ENCODE data around the gene HHIPL1. TPM values are rescaled to one million over a fixed set of nuclear protein-coding genes. Genes with fewer than 3 reads are reported as not detected.

The HHIPL1 gene
- total RNA-seq, 1 donor: 3.9 TPM

DNA sequence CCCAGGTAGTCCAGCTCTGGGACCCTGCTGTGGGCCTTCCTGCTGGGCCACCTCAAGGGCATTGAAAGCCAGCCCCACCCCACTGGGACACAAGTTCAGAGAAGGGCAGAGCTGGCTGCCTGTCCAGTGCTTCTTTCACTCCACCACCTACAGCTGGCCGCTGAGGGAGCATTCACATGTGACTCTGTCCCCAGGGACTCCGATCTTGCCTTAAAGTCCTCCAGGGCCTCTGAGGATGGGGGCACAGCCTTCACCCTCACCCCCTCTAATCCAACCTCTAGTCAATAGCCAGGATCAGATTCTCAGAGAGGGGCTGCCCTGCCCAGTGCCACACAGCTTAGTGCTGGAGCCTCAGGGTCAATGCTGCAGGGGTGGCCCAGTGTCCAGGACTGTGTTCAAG lies 34.2 kb downstream of the HHIPL1 start:
- no peak overlapping the region for H3K4me3 ChIP-seq (ENCODE audit: low read depth, low read length)
- TF ChIP-seq, protein P1, sequence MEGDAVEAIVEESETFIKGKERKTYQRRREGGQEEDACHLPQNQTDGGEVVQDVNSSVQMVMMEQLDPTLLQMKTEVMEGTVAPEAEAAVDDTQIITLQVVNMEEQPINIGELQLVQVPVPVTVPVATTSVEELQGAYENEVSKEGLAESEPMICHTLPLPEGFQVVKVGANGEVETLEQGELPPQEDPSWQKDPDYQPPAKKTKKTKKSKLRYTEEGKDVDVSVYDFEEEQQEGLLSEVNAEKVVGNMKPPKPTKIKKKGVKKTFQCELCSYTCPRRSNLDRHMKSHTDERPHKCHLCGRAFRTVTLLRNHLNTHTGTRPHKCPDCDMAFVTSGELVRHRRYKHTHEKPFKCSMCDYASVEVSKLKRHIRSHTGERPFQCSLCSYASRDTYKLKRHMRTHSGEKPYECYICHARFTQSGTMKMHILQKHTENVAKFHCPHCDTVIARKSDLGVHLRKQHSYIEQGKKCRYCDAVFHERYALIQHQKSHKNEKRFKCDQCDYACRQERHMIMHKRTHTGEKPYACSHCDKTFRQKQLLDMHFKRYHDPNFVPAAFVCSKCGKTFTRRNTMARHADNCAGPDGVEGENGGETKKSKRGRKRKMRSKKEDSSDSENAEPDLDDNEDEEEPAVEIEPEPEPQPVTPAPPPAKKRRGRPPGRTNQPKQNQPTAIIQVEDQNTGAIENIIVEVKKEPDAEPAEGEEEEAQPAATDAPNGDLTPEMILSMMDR (IDR thresholded peaks at IDR 0.05; ENCODE audit: insufficient read depth, low read depth, low read length): no peak
- DNase-seq (ENCODE audit: low read depth): no peak

DNA sequence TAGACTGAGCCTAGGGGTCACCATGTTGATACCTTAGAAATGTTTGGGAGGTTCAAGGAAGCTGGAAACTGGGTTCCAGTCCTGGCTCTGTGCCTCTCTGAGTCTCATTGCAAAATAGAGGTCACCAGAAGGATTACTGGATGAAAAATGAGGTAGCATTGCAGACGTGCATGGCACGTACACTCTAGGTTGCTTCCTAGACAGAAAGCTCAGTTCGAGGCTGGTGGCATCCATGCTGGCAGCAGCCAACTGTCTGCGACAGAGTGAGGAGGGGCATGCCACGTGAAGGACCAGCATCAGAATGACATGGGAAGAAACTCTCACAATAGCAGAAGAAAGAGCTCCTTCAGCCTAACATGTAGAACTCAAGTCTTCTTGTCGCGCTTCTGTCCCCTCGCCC lies 34.6 kb downstream of the HHIPL1 start:
- no peak overlapping the region for H3K4me3 ChIP-seq (ENCODE audit: low read depth, low read length)
- DNase-seq (ENCODE audit: low read depth): no peak
- TF ChIP-seq, protein P1 (IDR thresholded peaks at IDR 0.05; ENCODE audit: insufficient read depth, low read depth, low read length): no peak

DNA sequence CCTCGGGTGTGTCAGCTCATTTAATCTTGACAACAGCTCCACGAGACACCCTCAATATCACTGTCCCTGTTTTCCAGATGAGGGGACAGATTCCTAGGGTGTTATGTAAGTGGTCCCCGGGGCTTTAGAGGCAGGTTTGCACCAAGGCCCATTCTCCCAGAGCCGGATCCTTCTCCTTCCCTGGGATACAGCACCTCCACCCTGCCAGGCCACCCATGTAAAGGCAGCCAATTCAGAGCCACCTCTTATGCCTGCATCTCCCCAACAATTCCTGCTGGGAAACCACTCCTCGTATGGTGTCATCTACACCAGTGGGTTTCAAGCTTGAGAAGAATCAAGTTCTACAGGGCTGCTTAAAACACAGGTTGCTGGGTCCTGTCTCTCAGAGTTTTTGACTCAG lies 35.1 kb downstream of the HHIPL1 start:
- no peak for DNase-seq (ENCODE audit: low read depth)
- no peak overlapping the region for H3K4me3 ChIP-seq (ENCODE audit: low read depth, low read length)
- TF ChIP-seq, protein P1 (IDR thresholded peaks at IDR 0.05; ENCODE audit: insufficient read depth, low read depth, low read length): no peak

DNA sequence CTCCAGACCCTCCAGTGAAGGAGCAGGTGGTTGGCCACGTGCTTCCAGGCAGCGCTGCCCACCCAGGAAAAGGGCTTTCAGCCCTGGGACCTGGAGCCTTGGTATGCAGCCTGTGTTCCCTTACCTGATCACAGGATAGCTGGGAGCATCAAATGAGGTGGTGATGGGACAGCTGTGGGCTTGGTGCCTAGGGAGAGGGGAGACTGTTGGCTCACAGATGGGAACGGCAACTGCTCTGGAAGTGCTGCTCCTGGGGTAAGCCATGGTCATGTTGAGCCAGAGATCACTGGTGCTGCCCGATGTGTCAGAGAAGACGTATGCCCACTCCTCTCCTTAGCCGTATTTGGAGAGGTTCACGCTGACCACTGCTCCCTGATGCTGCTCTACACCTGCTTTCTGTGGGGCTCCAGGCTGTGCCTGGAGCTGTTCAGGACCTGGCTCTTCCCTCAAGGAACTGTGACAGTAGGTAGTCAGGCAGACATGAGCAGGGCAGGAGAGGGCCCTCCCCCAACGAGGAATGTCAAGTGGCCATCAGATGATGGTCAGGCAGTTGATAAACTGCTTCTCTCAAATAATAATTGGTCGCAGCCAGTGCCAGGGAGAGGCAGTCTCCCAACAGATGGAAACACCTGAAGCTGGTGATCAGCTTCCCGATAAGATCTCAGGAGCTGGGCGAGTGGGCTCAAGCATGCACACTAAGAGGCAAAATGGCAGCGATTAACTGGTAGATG lies 36.3 kb downstream of the HHIPL1 start:
- DNase-seq (ENCODE audit: low read depth): no peak
- TF ChIP-seq, protein P1 (IDR thresholded peaks at IDR 0.05; ENCODE audit: insufficient read depth, low read depth, low read length): no peak
- H3K4me3 ChIP-seq (ENCODE audit: low read depth, low read length): no peak overlapping the region

DNA sequence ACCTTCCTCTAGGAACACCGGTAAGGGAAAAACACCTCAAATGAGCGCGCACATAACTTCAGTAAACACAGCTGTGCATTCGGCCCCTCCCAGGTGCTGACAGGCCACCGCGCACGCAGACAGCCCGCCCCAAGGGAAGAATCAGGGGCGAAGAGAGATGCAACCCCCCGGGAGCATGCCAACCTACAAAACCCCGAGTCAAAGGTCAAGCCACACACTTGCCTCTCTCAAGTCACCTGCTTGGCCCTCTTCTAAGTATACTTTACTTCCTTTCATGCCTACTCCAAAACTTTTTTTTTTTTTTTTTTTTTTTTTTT lies 36.9 kb downstream of the HHIPL1 start:
- H3K4me3 ChIP-seq (ENCODE audit: low read depth, low read length): no peak overlapping the region
- DNase-seq (ENCODE audit: low read depth): no peak
- TF ChIP-seq, protein P1 (IDR thresholded peaks at IDR 0.05; ENCODE audit: insufficient read depth, low read depth, low read length): no peak

DNA sequence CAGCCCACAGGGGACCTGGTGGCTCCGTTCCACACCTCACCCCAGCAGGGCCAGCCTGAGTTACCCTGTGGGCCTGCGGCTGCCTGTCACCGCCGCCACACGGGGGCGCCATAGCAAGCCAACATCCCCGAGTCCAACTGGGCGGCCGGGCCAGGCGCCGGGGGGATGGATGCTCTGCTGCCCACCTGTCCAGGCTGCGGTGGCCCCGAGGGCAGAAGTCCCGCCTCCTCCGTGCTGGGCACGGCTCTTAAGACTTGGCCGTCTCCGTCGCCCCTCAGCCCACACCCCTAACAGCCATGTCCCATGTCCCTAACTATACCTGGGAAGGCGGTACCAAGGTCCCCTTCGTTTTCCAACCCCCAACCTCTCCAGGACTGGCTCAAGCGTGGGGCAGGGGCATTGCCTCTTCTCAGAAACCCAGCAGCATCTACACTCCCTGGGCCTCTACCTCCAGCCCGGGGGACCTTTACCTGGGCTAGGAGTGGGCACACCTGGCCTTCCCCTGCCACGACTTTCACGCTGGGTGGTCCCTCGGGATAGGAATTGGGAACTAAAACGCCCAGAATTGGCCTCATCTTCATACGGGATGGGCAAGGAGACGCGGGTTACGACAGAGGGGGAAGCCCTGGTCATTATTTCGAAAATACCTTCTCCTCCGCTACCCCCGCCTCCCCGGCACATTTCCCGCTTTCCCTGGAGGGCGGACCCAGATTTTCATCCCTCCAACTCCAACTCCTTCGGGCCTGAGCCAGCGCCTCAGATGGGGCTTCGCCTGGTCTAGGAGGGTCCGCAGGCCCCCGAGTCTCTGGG lies 38.1 kb downstream of the HHIPL1 start:
- peak overlapping the region; percentile 87 for H3K4me3 ChIP-seq (ENCODE audit: low read depth, low read length)
- peak; percentile 62 for DNase-seq (ENCODE audit: low read depth)
- TF ChIP-seq, protein P1 (IDR thresholded peaks at IDR 0.05; ENCODE audit: insufficient read depth, low read depth, low read length): peak; percentile 91

Data from fibroblast of villous mesenchyme (primary cell).